GM10248 (cell line): ENCODE data around the gene PAXX.

Source experiments
- CTCF ChIA-PET: fragments of 300-600 bp; sonication (Branson Sonifier 250); formaldehyde crosslinking; extraction: SDS; loops from one replicate; lab custom pipeline; 2021; ENCODE audit warnings: antibody characterized with exemption; lab: Yijun Ruan, JAX
- POLR2A ChIA-PET: fragments of 350-650 bp; sonication (Branson Sonifier 250); formaldehyde crosslinking; extraction: SDS; loops from one replicate; lab custom pipeline; 2020; ENCODE audit warnings: antibody characterized with exemption; lab: Yijun Ruan, JAX
- DNase-seq: peaks from one replicate; pipeline ENCODE4 v3.0.0; 2012; ENCODE audit errors: extremely low spot score
- CTCF ChIP-seq: IDR thresholded peaks from 2 replicates; pipeline ENCODE4 v1.5.1; 2012; ENCODE audit warnings: mild to moderate bottlenecking, low read depth; ENCODE audit errors: extremely low read depth, missing control alignments, control extremely low read depth

Gene PAXX

DNA sequence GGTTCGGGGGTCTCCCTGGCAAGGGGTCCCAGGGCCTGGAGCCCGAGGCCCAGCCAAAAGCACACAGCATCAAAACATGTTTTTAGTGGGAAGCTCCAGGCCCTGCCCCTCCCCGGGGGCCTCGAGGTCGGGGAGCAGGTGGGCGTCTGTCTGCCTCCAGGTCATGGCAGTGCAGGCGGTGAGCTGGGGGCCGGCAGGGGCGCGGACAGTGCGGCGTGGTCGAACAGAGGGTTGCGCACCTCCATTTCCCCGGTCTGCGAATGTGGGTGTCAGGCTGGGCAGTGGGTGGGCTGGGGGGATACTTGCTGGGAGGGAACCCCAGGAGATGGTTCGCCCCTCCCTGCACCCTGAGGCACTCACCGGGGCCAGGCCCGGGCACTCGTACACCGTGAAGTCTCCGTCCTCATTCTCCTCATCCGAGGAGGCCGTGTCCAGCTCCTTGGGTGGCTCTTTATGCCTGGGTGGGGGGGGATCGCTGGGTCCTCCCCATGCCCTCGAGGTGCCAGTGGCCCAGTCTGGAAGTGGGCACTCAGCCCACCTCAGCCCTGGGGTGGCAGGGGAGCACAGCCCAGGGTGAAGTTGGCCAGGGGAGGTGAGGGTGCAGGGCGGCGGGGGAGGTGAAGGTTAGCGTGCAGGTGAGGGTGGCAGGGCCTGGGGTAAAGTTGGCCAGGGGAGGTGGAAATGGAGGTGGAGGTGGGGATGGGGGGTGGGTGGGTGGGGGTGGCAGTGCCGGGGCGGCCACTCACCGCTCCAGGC, 47.6 kb downstream of the PAXX start:
- no peak for TF ChIP-seq CTCF
- no peak for DNase-seq
- POLR2A ChIA-PET: no interaction called here
- CTCF ChIA-PET: interaction anchor here (1.0 to 2.1 kb wide), 4 partner anchors 10 to 92 kb away, joined by 3 to 7 read pairs (median 6); no protein-coding TSS in a partner anchor

- TF ChIP-seq CTCF: no peak
- DNase-seq: no peak
- CTCF ChIA-PET: interaction anchor here (1.2 kb wide), 1 partner anchor 11 kb away, joined by 7 read pairs; no protein-coding TSS in a partner anchor
- POLR2A ChIA-PET: no interaction called here
Measured at GRCh38 chr9:137040568-137040967, 48.3 kb downstream of the PAXX start.

- no peak for DNase-seq
- no peak for TF ChIP-seq CTCF
- POLR2A ChIA-PET: no interaction called here
- CTCF ChIA-PET: no interaction called here
Measured at GRCh38 chr9:137041124-137041523, 48.9 kb downstream of the PAXX start.

- ChIA-PET POLR2A (no interaction called here), CTCF (interaction anchor here (1.2 to 2.5 kb wide), 4 partner anchors 7 to 21 kb away, joined by 3 to 18 read pairs (median 6); no protein-coding TSS in a partner anchor)
- DNase-seq: no peak
- no peak for TF ChIP-seq CTCF
Measured at GRCh38 chr9:137042751-137043727, 50.8 kb downstream of the PAXX start.
